PC-9 (cell line): ENCODE data around the gene THBS3. TPM values are rescaled to one million over a fixed set of nuclear protein-coding genes. Genes with fewer than 3 reads are reported as not detected.
"Not testable (repeated sequence)": the region's sequence is repeated elsewhere in the genome, so short reads cannot be mapped to it uniquely, and the experiment has no call there.

Source experiments
- BruUV-seq: library from RNA; stranded (reverse); fragments of 400-500 nt; replicated peaks from 2 replicates; lab custom pipeline; 2021; lab: Mats Ljungman, UMichigan
- CTCF ChIA-PET: fragments of 300-600 bp; sonication (Branson Sonifier 250); formaldehyde crosslinking; loops from one replicate; lab custom pipeline; 2022; ENCODE audit warnings: antibody characterized with exemption; lab: Charles Lee
- POLR2A ChIA-PET: fragments of 300-600 bp; sonication (Branson Sonifier 250); formaldehyde crosslinking; loops from one replicate; lab custom pipeline; 2022; ENCODE audit warnings: antibody characterized with exemption; ENCODE audit not compliant: unreplicated experiment; lab: Charles Lee
- DNase-seq, 2 experiments: peaks; one replicate each; pipeline versions ENCODE4 v3.0.0 to v3.0.0-alpha.2; 2015 to 2022; ENCODE audit warnings: mixed read lengths in 1 of 2
- H2AFZ ChIP-seq: fragments of 200-600 bp; sonication (generic); 2 replicates; pipeline ENCODE4 v1.8.1; 2017; ENCODE audit warnings: antibody characterized with exemption
- H3F3A ChIP-seq: fragments of 200-600 bp; sonication (generic); 2 replicates; pipeline ENCODE4 v1.8.1; 2017; ENCODE audit warnings: antibody characterized with exemption, mild to moderate bottlenecking, low read depth; ENCODE audit not compliant: insufficient read depth
- H3K27ac ChIP-seq: fragments of 200-600 bp; sonication (generic); 2 replicates; pipeline ENCODE4 v1.6.1; 2016; ENCODE audit warnings: mixed run types
- H3K27me3 ChIP-seq: fragments of 200-600 bp; sonication (generic); 2 replicates; pipeline ENCODE4 v1.6.1; 2016; ENCODE audit warnings: low read depth, mixed run types; ENCODE audit not compliant: insufficient read depth
- H3K36me3 ChIP-seq: fragments of 200-600 bp; sonication (generic); 2 replicates; pipeline ENCODE4 v1.6.1; 2016; ENCODE audit warnings: low read depth, mixed run types
- H3K4me1 ChIP-seq: fragments of 200-600 bp; sonication (generic); replicated peaks from 2 replicates; pipeline ENCODE4 v1.6.1; 2016; ENCODE audit warnings: mixed run types; ENCODE audit not compliant: insufficient read depth
- H3K4me2 ChIP-seq: fragments of 200-600 bp; sonication (generic); 2 replicates; pipeline ENCODE4 v1.6.1; 2017; ENCODE audit warnings: mixed run types
- H3K4me3 ChIP-seq: fragments of 200-600 bp; sonication (generic); 2 replicates; pipeline ENCODE4 v1.6.1; 2016; ENCODE audit warnings: mixed run types
- H3K79me2 ChIP-seq: fragments of 200-600 bp; sonication (generic); 2 replicates; pipeline ENCODE4 v1.6.1; 2017; ENCODE audit warnings: low read depth, mixed run types
- H3K9me2 ChIP-seq: fragments of 200-600 bp; sonication (generic); 2 replicates; pipeline ENCODE4 v1.8.1; 2017; ENCODE audit warnings: mild to moderate bottlenecking; ENCODE audit not compliant: insufficient read depth
- H3K9me3 ChIP-seq: fragments of 200-600 bp; sonication (generic); 2 replicates; pipeline ENCODE4 v1.8.1; 2016; ENCODE audit warnings: low read depth; ENCODE audit not compliant: insufficient read depth
- H4K20me1 ChIP-seq: fragments of 200-600 bp; sonication (generic); 2 replicates; pipeline ENCODE4 v1.8.1; 2017; ENCODE audit not compliant: insufficient read depth
- CTCF ChIP-seq: fragments of 200-600 bp; sonication (generic); conservative IDR thresholded peaks from 2 replicates; pipeline ENCODE4 v1.6.1; 2017; ENCODE audit warnings: mixed run types, antibody characterized with exemption, mild to moderate bottlenecking, moderate library complexity
- EZH2 ChIP-seq: fragments of 200-600 bp; sonication (generic); IDR thresholded peaks from 2 replicates; pipeline ENCODE4 v1.8.0; 2017; ENCODE audit warnings: antibody characterized with exemption, low read depth
- intact Hi-C: fragments of 100-400 bp; cut with micrococcal nuclease; formaldehyde crosslinking; loops from one replicate; pipeline ENCODE4 v1.10.0; 2022; ENCODE audit not compliant: unreplicated experiment
- total RNA-seq: library from RNA; stranded (reverse); gene quantifications from 2 replicates; pipeline ENCODE4 v1.2.3, GENCODE V29; 2021

Gene THBS3
- total RNA-seq, 1 experiment from 2014 or later: 45.4 TPM

- H3K9me3 ChIP-seq: no peaks in the 10 kb centered on the region
- no peak for DNase-seq
- H3K36me3 ChIP-seq: no peaks in the 10 kb centered on the region
- ChIA-PET CTCF (interaction anchor here (0.6 kb wide), 1 partner anchor 132 kb away, joined by 3 read pairs; no protein-coding TSS in a partner anchor), POLR2A (interaction anchor here (0.7 kb wide), 1 partner anchor 14 kb away, joined by 4 read pairs; no protein-coding TSS in a partner anchor)
- peaks cover 61% of the 10 kb centered on the region for H3K4me1 ChIP-seq
- no peaks in the 10 kb centered on the region for H4K20me1 ChIP-seq
- H2AFZ ChIP-seq: no peak overlapping the region
- H3K4me2 ChIP-seq: no peak overlapping the region
- H3K79me2 ChIP-seq: peaks cover 24% of the 10 kb centered on the region
- no peak overlapping the region for H3K4me3 ChIP-seq
- H3K27ac ChIP-seq: no peak overlapping the region
- no peaks in the 10 kb centered on the region for H3K27me3 ChIP-seq
- no peak for TF ChIP-seq EZH2
- intact Hi-C loops: no loop called here
- H3F3A ChIP-seq: peaks cover 60% of the 10 kb centered on the region
- BruUV-seq: no TSS peak
- no peaks in the 10 kb centered on the region for H3K9me2 ChIP-seq
Observed at GRCh38 chr1:155223047-155223446, 15.3 kb upstream of the THBS3 start.

GRCh38 chr1:155220211-155220965 lies 12.7 kb upstream of the THBS3 start:
- Histone ChIP-seq H3K4me2 (peak overlapping the region; percentile 19; the same call in 1 of the 2 replicates), H3F3A (peaks cover 43% of the 10 kb centered on the region), H3K4me1 (peaks cover 45% of the 10 kb centered on the region), H3K27ac (peak overlapping the region; percentile 62)
- peak in 1 of 2 experiments; percentile 87 for DNase-seq
- H3K4me3 ChIP-seq, H3K79me2 ChIP-seq, H2AFZ ChIP-seq, H3K9me3 ChIP-seq, H4K20me1 ChIP-seq, H3K36me3 ChIP-seq, H3K27me3 ChIP-seq, CTCF ChIA-PET, H3K9me2 ChIP-seq, BruUV-seq, intact Hi-C loops: not testable (repeated sequence)
- POLR2A ChIA-PET: interaction anchor here (0.6 kb wide), 1 partner anchor 9 kb away, joined by 5 read pairs; no protein-coding TSS in a partner anchor

- Histone ChIP-seq H3F3A (peaks cover 36% of the 10 kb centered on the region), H3K4me2 (no peak overlapping the region), H2AFZ (no peak overlapping the region), H3K9me2 (no peaks in the 10 kb centered on the region), H3K36me3 (no peaks in the 10 kb centered on the region), H3K79me2 (0 out of 2 replicates have a peak, but pooled peaks cover 6% of the 10 kb centered on the region), H3K4me1 (peaks cover 37% of the 10 kb centered on the region), H3K4me3 (no peak overlapping the region), H3K27me3 (no peaks in the 10 kb centered on the region), H3K9me3 (no peaks in the 10 kb centered on the region), H3K27ac (peak overlapping the region; percentile 62), H4K20me1 (no peaks in the 10 kb centered on the region)
- BruUV-seq: no TSS peak
- DNase-seq: no peak
- no peak for TF ChIP-seq EZH2
- no peak for TF ChIP-seq CTCF
- POLR2A ChIA-PET: interaction anchor here (0.7 kb wide), 1 partner anchor 21 kb away, joined by 4 read pairs; no protein-coding TSS in a partner anchor
- intact Hi-C loops: no loop called here
- CTCF ChIA-PET: no interaction called here
Observed at GRCh38 chr1:155219592-155220031, 11.9 kb upstream of the THBS3 start.
